Activated CD8-positive, alpha-beta T cell treated with anti-CD3 and anti-CD28 coated beads for 36 hours (primary cell): ENCODE results near the gene TRERF1. TPM values are rescaled to one million over a fixed set of nuclear protein-coding genes. Genes with fewer than 3 reads are reported as not detected.

Experiments used
- ATAC-seq: fragments of 200-7000 bp; cut with Tn5 transposase; one replicate; pipeline ENCODE4 v1.10.0; 2021; ENCODE audit warnings: mild to moderate bottlenecking, moderate library complexity
- CTCF ChIA-PET: fragments of 350-600 bp; sonication (Branson Sonifier 250); formaldehyde crosslinking; loops from one replicate; lab custom pipeline; 2021; ENCODE audit warnings: antibody characterized with exemption; lab: Charles Lee
- POLR2A ChIA-PET: fragments of 350-600 bp; sonication (Branson Sonifier 250); formaldehyde crosslinking; loops from one replicate; lab custom pipeline; 2021; ENCODE audit warnings: antibody characterized with exemption; lab: Charles Lee
- DNase-seq: peaks from one replicate; pipeline ENCODE4 v3.0.0-alpha.2; 2020
- H3K27ac Mint-ChIP-seq: one replicate; pipeline ENCODE4 v1.8.0; 2021; ENCODE audit warnings: mild to moderate bottlenecking, mixed read lengths
- H3K27me3 Mint-ChIP-seq: one replicate; pipeline ENCODE4 v1.8.0; 2021; ENCODE audit warnings: mixed read lengths
- H3K36me3 Mint-ChIP-seq: one replicate; pipeline ENCODE4 v1.8.0; 2021; ENCODE audit warnings: low read depth, mixed read lengths
- H3K4me1 Mint-ChIP-seq: one replicate; pipeline ENCODE4 v1.8.0; 2021; ENCODE audit warnings: low read depth, mixed read lengths
- H3K4me3 Mint-ChIP-seq: one replicate; pipeline ENCODE4 v1.8.0; 2021; ENCODE audit warnings: mild to moderate bottlenecking, moderate library complexity, mixed read lengths
- H3K9me3 Mint-ChIP-seq: one replicate; pipeline ENCODE4 v1.8.0; 2021; ENCODE audit warnings: mixed read lengths
- intact Hi-C: fragments of 100-400 bp; cut with micrococcal nuclease; formaldehyde crosslinking; loops from one replicate; pipeline ENCODE4 v1.10.0; 2022
- total RNA-seq, 2 experiments: library from RNA; stranded (reverse); gene quantifications; one replicate each; pipeline ENCODE4 v1.2.3, GENCODE V29; 2021
- TF ChIP-seq, protein P1 (sequence below): fragments of 200-600 bp; IDR thresholded peaks from one replicate; pipeline ENCODE4 v1.8.0; 2022; ENCODE audit warnings: antibody characterized with exemption, mild to moderate bottlenecking

Gene TRERF1
- total RNA-seq, 2 experiments from 2014 or later = 6.5 to 6.9 TPM

DNA sequence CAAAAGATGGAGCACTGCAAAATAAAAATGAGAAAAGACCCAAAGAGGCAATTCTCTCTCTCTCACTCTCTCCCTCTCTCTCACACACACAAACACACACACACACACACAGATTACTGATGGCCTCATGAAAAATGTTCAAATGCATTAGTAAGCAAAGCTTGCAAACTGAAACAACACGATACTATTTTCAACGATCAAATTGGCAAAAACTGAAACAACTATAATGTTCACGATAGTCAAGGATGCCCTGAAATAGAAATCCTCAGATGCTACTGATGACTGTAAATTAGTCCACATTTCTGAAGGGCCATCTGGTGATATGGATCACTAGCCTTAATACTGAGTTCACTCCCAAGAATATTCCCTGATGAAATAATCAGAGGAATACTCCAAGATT is 100.8 kb downstream of the TRERF1 start:
- TF ChIP-seq, protein P1, sequence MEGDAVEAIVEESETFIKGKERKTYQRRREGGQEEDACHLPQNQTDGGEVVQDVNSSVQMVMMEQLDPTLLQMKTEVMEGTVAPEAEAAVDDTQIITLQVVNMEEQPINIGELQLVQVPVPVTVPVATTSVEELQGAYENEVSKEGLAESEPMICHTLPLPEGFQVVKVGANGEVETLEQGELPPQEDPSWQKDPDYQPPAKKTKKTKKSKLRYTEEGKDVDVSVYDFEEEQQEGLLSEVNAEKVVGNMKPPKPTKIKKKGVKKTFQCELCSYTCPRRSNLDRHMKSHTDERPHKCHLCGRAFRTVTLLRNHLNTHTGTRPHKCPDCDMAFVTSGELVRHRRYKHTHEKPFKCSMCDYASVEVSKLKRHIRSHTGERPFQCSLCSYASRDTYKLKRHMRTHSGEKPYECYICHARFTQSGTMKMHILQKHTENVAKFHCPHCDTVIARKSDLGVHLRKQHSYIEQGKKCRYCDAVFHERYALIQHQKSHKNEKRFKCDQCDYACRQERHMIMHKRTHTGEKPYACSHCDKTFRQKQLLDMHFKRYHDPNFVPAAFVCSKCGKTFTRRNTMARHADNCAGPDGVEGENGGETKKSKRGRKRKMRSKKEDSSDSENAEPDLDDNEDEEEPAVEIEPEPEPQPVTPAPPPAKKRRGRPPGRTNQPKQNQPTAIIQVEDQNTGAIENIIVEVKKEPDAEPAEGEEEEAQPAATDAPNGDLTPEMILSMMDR = no peak
- Mint-ChIP-seq H3K27me3 (no peaks in the 10 kb centered on the region), H3K4me3 (no peak overlapping the region), H3K36me3 (peaks cover under 1% of the 10 kb centered on the region), H3K9me3 (no peaks in the 10 kb centered on the region), H3K27ac (no peak overlapping the region), H3K4me1 (peaks cover 16% of the 10 kb centered on the region)
- no peak for DNase-seq
- no peak for ATAC-seq
- intact Hi-C loops = no loop called here
- CTCF ChIA-PET = interaction anchor here (3.0 kb wide), 1 partner anchor 197 kb away, joined by 10 read pairs; no protein-coding TSS in a partner anchor
- POLR2A ChIA-PET = interaction anchor here (1.7 kb wide), 1 partner anchor 16 kb away, joined by 8 read pairs; no protein-coding TSS in a partner anchor

DNA sequence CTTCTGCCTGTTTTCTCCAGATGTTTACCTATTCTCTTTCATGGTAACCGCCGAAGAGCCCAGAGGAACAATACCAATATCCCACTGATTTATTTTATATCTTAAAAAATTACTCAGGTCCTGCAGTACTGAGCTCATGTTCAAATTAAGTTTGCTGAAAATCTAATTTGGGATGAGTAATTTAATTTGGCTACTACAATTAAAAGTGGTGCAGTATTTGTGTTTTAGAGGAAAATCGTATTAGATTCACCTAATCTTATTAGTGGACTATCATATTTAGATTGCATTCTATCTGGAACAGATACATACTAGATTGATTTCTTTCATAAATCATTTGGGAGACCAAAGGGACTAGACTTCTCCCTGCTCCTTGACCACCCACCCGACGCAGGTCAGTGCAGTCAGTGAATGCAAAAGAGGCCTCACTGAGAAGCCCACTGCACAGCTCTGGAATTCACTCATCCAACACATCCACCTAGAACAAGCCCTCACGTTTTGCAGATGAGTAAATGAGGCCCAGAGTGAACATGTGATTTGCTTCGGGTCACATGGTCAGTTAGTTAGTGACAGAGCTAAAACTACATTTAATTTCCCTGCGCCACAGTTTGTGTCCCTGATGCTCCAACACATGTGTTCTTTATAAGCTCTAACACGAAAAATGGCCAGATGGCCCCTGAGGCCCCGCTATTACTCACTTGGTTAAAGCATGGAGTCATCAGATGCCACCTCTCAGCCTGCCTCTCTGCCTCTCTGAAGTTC is 101.8 kb downstream of the TRERF1 start:
- TF ChIP-seq, protein P1 = no peak
- intact Hi-C loops = no loop called here
- peaks cover 23% of the 10 kb centered on the region for H3K4me1 Mint-ChIP-seq

DNA sequence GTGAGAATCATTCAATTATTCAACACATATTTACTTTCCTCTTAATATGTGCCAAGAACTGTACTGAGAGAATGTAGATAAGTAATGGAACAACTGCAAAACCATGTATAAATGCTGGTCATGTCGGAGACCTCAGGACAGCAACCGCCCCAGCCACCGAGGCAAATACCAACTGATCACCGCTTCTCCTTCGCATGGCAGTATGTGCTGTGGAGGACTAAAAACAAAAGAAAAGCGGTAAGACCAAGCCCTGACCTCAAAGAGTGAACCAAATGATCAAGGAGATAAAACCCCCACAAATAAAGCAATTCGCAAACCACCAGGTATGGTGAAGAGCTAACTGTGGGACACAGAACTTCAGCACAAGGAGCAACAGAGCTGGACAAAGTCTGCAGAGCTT is 104.3 kb downstream of the TRERF1 start:
- no peak overlapping the region for H3K4me3 Mint-ChIP-seq
- CTCF ChIA-PET = interaction anchor here (0.9 to 1.6 kb wide), 2 partner anchors 19 to 43 kb away, joined by 3 to 4 read pairs; no protein-coding TSS in a partner anchor
- no peak for ATAC-seq
- peaks cover 40% of the 10 kb centered on the region for H3K4me1 Mint-ChIP-seq
- TF ChIP-seq, protein P1 = no peak
- no peaks in the 10 kb centered on the region for H3K27me3 Mint-ChIP-seq
- H3K9me3 Mint-ChIP-seq = no peaks in the 10 kb centered on the region
- DNase-seq = no peak
- POLR2A ChIA-PET = interaction anchor here (0.8 to 3.9 kb wide), 3 partner anchors 8 to 19 kb away, joined by 3 to 16 read pairs (median 4); no protein-coding TSS in a partner anchor
- intact Hi-C loops = no loop called here
- H3K27ac Mint-ChIP-seq = no peak overlapping the region
- H3K36me3 Mint-ChIP-seq = peaks cover 10% of the 10 kb centered on the region

More for the DNA sequence above, 101.8 kb downstream of the TRERF1 start:
- no peaks in the 10 kb centered on the region for H3K36me3 Mint-ChIP-seq
- DNase-seq (no peak), ATAC-seq (no peak)
- H3K27me3 Mint-ChIP-seq = no peaks in the 10 kb centered on the region
- ChIA-PET POLR2A (interaction anchor here (1.2 kb wide), 2 partner anchors 10 to 79 kb away, joined by 3 to 4 read pairs; no protein-coding TSS in a partner anchor), CTCF (interaction anchor here (1.1 to 3.0 kb wide), 3 partner anchors 90 to 198 kb away, joined by 3 to 10 read pairs (median 5); no protein-coding TSS in a partner anchor)
- no peaks in the 10 kb centered on the region for H3K9me3 Mint-ChIP-seq
- H3K4me3 Mint-ChIP-seq = no peak overlapping the region
- no peak overlapping the region for H3K27ac Mint-ChIP-seq

DNA sequence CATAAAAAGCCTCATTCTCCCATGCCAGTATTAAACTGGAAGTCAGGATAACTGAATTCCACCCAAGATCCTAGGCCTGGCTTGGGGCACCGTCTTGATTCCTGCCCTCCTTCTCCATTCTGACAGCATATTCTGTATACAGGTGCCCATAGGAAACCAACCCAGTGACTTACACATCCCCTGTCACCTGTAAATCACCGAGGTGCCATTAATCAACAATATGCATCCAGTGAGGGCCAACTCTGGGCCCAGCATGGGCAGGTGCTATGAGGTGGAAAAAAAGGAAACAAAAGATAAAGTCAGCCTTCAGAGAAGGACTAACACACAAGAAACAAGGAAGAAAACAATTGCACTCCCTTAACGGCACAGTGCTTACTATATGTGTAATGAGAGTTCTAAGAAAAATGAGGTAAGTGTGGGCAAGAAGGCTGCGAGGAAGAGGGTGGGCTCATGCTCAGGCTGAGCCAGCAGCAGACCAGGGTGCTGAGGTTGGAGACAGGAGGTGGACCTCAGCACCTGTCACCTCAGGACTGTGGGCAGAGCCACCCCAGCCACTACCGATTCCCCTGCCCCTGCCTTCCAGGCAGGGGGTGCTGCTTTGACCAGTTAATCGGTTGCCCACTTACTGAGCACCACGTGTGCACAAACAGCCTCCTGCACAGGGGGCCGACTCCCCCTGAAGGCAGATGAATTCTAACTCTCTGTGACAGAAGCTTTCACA is 105.9 kb downstream of the TRERF1 start:
- peak overlapping the region; percentile 86 for H3K27ac Mint-ChIP-seq
- H3K9me3 Mint-ChIP-seq = no peaks in the 10 kb centered on the region
- H3K36me3 Mint-ChIP-seq = peaks cover 11% of the 10 kb centered on the region
- no peaks in the 10 kb centered on the region for H3K27me3 Mint-ChIP-seq
- intact Hi-C loops = no loop called here
- TF ChIP-seq, protein P1 = no peak
- peaks cover 47% of the 10 kb centered on the region for H3K4me1 Mint-ChIP-seq
- peak overlapping the region; percentile 31 for H3K4me3 Mint-ChIP-seq
- CTCF ChIA-PET = interaction anchor here (0.9 to 1.3 kb wide), 4 partner anchors 12 to 201 kb away, joined by 3 to 4 read pairs (median 3); no protein-coding TSS in a partner anchor
- POLR2A ChIA-PET = interaction anchor here (1.2 to 3.9 kb wide), 3 partner anchors 10 to 13 kb away, joined by 3 to 16 read pairs (median 4); no protein-coding TSS in a partner anchor
- DNase-seq (peak; percentile 70), ATAC-seq (peak; percentile 98)
